Adrenal gland (tissue), 5 donors: ENCODE measurements around the gene CLIP2.

Experiments
- POLR2A ChIP-seq, 2 donors: fragments of 450-650 bp; IDR thresholded peaks; one replicate each; pipeline ENCODE4 v1.6.1; 2017; ENCODE audit warnings: antibody characterized with exemption in 2 of 2, mild to moderate bottlenecking in 2 of 2, moderate library complexity in 1 of 2
- TF ChIP-seq, protein P1 (sequence below), 6 experiments: fragments of 450-650 bp in 4 of 6; fragments of 200-600 bp in 2 of 6; sonication (generic) in 1 of 6; IDR thresholded peaks; 1 replicate in 5 of 6; 2 replicates in 1 of 6; pipeline versions ENCODE4 v1.5.1 to v1.8.0; 2016 to 2021; ENCODE audit warnings: antibody characterized with exemption in 6 of 6, mild to moderate bottlenecking in 2 of 6, moderate library complexity in 1 of 6
- donor health status: DM: no; HTN: no; CAD: no.

DNA sequence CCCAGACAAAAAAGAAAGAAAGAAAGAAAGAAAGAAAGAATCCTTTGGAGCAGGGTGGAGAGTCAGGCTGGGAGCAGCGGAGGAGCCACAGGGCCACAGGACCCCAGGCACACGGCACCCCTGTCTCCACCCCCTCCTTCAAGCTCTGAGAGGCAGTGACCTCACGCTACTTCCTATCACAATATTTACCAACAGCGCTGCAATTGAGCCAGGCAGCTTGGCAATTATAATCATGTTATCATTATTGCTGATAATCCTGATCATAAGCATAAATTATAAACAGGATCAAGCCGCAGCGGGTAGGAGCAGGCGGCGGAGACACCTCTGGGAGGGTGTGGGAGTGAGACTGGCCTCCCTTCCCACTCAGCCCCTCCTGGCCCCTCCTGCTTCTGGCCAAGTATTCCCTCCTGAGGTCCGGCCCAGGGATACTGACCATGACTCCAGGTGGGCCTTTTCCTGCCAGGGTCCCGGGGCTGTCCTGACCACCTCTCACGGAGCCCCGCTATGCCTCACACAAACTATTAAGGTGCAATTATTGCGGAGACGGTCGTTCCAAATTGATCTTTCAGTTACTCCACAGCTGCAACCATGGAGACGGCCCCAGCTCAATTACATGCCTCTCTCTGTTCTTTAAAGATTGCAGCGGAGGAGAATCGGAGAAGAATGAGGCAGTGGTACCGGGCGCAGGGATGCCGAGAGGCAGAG is 154.5 kb downstream of the CLIP2 start:
- TF ChIP-seq, protein P1, sequence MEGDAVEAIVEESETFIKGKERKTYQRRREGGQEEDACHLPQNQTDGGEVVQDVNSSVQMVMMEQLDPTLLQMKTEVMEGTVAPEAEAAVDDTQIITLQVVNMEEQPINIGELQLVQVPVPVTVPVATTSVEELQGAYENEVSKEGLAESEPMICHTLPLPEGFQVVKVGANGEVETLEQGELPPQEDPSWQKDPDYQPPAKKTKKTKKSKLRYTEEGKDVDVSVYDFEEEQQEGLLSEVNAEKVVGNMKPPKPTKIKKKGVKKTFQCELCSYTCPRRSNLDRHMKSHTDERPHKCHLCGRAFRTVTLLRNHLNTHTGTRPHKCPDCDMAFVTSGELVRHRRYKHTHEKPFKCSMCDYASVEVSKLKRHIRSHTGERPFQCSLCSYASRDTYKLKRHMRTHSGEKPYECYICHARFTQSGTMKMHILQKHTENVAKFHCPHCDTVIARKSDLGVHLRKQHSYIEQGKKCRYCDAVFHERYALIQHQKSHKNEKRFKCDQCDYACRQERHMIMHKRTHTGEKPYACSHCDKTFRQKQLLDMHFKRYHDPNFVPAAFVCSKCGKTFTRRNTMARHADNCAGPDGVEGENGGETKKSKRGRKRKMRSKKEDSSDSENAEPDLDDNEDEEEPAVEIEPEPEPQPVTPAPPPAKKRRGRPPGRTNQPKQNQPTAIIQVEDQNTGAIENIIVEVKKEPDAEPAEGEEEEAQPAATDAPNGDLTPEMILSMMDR (IDR thresholded peaks at IDR 0.05), result no peak
- no peak for TF ChIP-seq POLR2A (IDR thresholded peaks at IDR 0.05)
